HG03460 (cell line): Measurements from ENCODE around the gene CHIC1.

Experiments used
- ATAC-seq: cut with Tn5 transposase; IDR thresholded peaks from one replicate; pipeline ENCODE4 v1.9.1; 2021; ENCODE audit not compliant: unreplicated experiment

Gene CHIC1

DNA sequence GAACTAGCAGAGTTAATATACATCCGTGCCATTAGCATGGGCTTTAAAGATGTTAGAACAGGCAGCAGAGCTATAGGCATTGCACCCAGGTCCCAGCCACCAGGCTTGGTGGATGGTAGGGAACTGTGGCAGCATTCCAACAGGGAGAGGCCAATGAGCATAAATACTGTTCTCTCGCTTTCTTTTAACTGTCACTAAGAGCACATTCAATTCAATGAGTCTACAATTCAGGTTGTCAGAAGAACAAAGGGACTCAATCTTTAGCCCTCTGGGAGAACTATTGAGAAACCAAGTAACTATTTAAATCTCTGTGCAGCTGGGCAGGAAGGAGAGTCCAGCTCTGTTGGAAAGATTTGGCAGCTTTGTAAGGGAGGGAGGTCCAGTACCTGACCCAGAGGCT is 165.6 kb downstream of the CHIC1 start:
- no peak for ATAC-seq
